ENCODE measurements around the gene C20orf173. TPM values are rescaled to one million over a fixed set of nuclear protein-coding genes. Genes with fewer than 3 reads are reported as not detected.

Gene C20orf173
- total RNA-seq, 2 donors from 2014 or later, result not detected

DNA sequence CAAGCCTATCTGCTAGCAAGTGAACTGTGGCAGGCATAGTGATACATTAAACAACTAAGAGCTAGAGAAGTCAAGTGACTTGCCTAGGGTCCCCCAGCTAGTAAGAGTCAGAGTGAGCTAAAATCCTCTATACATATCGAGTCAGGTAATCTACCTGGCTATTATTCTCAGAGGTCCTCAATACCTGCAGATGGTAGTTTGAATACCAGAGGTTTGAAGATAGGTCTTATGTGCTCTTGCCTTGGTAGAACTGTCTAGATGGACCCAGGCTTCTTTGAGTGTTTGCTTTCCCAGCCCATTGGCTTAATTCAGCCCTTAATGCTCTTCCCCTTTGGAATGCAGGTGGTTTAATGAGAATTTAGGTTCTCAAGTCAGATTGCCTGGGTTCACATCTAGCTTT lies 13.5 kb upstream of the C20orf173 start:
- Histone ChIP-seq H3K4me1 (ENCODE audit: control insufficient read depth in 1 of 2, low read depth in 2 of 2) (peaks cover 6 to 10% of the 10 kb centered on the region in 2 donors), H3K27me3 (replicated peaks; ENCODE audit: insufficient read depth) (no peaks in the 10 kb centered on the region), H3K4me3 (no peak overlapping the region), H3K36me3 (peaks cover 4% of the 10 kb centered on the region), H3K9me3 (no peaks in the 10 kb centered on the region), H3K27ac (no peak overlapping the region)
- TF ChIP-seq, protein P1, sequence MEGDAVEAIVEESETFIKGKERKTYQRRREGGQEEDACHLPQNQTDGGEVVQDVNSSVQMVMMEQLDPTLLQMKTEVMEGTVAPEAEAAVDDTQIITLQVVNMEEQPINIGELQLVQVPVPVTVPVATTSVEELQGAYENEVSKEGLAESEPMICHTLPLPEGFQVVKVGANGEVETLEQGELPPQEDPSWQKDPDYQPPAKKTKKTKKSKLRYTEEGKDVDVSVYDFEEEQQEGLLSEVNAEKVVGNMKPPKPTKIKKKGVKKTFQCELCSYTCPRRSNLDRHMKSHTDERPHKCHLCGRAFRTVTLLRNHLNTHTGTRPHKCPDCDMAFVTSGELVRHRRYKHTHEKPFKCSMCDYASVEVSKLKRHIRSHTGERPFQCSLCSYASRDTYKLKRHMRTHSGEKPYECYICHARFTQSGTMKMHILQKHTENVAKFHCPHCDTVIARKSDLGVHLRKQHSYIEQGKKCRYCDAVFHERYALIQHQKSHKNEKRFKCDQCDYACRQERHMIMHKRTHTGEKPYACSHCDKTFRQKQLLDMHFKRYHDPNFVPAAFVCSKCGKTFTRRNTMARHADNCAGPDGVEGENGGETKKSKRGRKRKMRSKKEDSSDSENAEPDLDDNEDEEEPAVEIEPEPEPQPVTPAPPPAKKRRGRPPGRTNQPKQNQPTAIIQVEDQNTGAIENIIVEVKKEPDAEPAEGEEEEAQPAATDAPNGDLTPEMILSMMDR (IDR thresholded peaks at IDR 0.05), result no peak
- no peak for DNase-seq (ENCODE audit: low spot score)
- no peak for ATAC-seq (ENCODE audit: insufficient number of reproducible peaks, low FRiP score, low read depth)

DNA sequence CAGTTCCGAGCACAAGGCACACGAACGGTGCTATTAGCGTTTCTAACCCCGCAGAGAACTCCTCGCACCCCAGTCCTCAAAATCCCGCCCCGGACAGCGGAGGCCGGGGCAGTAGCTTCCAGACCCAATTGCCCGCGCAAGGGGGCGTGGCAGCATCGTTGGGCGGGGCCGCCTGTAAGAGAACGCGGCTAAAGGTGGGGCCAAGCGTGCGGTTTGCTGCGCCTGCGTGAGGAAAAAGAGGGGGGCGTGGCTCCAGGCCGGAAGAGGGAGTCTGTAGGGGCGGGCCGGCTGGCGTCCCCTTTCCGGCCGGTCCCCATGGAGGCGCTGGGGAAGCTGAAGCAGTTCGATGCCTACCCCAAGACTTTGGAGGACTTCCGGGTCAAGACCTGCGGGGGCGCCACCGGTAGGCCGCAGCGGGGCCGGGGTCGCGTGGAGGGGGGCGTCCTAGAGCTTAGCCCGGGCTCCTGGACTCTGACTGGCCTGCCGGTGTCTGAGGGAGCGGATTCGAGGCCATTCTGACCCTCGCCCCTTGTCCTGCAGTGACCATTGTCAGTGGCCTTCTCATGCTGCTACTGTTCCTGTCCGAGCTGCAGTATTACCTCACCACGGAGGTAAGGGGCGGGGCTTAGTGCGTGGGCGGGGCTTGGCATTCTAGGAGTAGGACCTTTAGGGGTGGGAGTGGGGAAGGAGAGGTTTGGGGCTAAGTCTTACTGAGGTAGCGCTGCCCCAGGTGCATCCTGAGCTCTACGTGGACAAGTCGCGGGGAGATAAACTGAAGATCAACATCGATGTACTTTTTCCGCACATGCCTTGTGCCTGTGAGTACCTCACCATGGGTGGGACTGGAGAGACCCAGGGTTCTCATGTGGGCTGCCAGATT lies 12.6 kb upstream of the C20orf173 start, which contains the start of gene ERGIC3:
Gene ERGIC3 (plus strand): TSS at position 296 of the 880 bp plus-strand sequence. CDS start 20 bp downstream, at position 316.
- H3K36me3 ChIP-seq, result peaks cover 3% of the 10 kb centered on the region
- peaks cover 6 to 10% of the 10 kb centered on the region in 2 donors for H3K4me1 ChIP-seq (ENCODE audit: control insufficient read depth in 1 of 2, low read depth in 2 of 2)
- H3K27me3 ChIP-seq (replicated peaks; ENCODE audit: insufficient read depth), result no peaks in the 10 kb centered on the region
- H3K27ac ChIP-seq, result peak within 1 kb of the TSS in 1 of 2 donors; percentile 58
- H3K9me3 ChIP-seq, result no peaks in the 10 kb centered on the region
- peak within 1 kb of the TSS; percentile 89 for H3K4me3 ChIP-seq
- DNase-seq (ENCODE audit: low spot score) (peak; percentile 88), ATAC-seq (ENCODE audit: insufficient number of reproducible peaks, low FRiP score, low read depth) (peak; percentile 90)
- TF ChIP-seq, protein P1 (IDR thresholded peaks at IDR 0.05), result no peak

GRCh38 chr20:35541118-35541782 lies 11.8 kb upstream of the C20orf173 start:
- Histone ChIP-seq H3K27me3 (replicated peaks; ENCODE audit: insufficient read depth) (no peaks in the 10 kb centered on the region), H3K36me3 (peaks cover 3% of the 10 kb centered on the region), H3K27ac (no peak overlapping the region), H3K9me3 (no peaks in the 10 kb centered on the region), H3K4me1 (ENCODE audit: control insufficient read depth in 1 of 2, low read depth in 2 of 2) (peaks cover 6 to 10% of the 10 kb centered on the region in 2 donors), H3K4me3 (peak overlapping the region; percentile 89)
- TF ChIP-seq, protein P1 (IDR thresholded peaks at IDR 0.05), result no peak
- ATAC-seq (ENCODE audit: insufficient number of reproducible peaks, low FRiP score, low read depth) (no peak), DNase-seq (ENCODE audit: low spot score) (no peak)

DNA sequence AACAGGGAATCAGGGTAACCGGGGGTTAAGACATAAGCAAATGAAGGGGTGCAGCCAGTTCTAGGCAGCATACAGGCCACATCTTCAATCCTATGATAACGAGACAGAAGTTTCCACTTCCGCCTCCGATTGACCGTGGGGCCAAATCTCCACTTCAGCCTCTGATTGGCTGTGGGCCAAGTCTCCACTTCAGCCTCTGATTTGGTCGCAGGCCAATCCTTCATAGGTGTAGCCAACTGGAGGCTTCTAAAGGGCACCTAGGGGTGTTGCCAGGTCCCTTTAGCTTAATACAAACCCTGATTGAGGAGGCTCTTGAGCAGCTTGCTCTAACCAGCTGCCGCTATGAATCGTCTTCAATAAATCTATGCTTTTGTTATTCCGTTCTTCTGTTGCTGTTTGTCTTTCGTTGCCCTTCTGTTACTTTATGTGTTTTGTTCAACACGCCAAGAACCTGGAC lies 10.3 kb upstream of the C20orf173 start:
- H3K4me3 ChIP-seq, result no peak overlapping the region
- H3K27me3 ChIP-seq (replicated peaks; ENCODE audit: insufficient read depth), result no peaks in the 10 kb centered on the region
- TF ChIP-seq, protein P1 (IDR thresholded peaks at IDR 0.05), result no peak
- no peak for DNase-seq (ENCODE audit: low spot score)
- no peak overlapping the region for H3K27ac ChIP-seq
- peaks cover 3% of the 10 kb centered on the region for H3K36me3 ChIP-seq
- ATAC-seq (ENCODE audit: insufficient number of reproducible peaks, low FRiP score, low read depth), result no peak
- H3K4me1 ChIP-seq (ENCODE audit: control insufficient read depth in 1 of 2, low read depth in 2 of 2), result peaks cover 6 to 10% of the 10 kb centered on the region in 2 donors
- H3K9me3 ChIP-seq, result no peaks in the 10 kb centered on the region
